ENCODE data around the gene PRKAG1.
A peak's percentile ranks its signal among the peaks of the same experiment; 100 is the strongest.

The PRKAG1 gene

DNA sequence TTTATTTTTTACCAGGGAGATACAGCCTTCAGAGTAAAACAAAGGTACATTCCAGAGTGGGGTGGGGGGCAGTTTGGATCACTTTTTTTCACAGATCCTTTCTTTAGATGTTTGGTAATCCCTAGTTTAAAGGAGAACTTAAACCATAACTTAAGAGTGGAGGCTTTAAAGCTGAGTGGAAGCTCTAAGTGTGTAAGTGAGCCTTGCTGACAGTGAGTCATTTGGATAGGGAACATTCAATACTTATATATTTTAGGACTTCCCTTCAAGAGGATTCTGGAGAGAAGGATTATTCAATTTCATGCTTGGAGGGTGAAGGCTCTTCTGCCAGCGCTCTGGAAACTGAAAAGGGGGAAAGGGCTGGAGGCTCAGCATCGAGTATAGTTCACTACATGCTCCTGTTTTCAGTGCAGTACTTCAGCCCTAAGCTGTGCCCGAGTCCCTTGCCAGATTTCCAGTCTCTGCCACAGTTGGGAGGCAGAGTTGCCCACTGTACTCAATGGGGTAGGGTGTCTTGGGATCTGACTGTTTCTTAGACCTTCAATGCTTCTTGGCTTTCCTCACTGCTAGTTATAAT is 8.4 kb downstream of the PRKAG1 start:
- no peak for DNase-seq (ENCODE audit: low read depth)

DNA sequence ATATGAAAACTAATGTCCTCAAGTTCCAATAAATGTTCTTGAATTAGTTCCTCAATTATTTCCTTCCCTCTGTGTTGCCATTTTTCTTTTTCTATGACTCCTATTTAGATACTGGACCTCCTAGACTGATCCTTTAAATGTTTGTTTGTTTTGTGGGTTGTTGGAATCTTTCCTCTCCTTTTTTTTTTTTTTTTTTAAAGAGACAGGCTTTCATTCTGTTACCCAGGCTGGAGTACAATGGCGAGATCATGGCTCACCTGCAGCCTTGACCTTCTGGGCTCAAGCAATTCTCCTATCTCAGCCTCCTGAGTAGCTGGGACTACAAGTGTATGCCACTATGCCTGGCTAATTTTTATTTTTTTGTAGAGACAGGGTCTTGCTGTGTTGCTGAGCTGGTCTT is 9.6 kb downstream of the PRKAG1 start:
- no peak for DNase-seq (ENCODE audit: low read depth)

DNA sequence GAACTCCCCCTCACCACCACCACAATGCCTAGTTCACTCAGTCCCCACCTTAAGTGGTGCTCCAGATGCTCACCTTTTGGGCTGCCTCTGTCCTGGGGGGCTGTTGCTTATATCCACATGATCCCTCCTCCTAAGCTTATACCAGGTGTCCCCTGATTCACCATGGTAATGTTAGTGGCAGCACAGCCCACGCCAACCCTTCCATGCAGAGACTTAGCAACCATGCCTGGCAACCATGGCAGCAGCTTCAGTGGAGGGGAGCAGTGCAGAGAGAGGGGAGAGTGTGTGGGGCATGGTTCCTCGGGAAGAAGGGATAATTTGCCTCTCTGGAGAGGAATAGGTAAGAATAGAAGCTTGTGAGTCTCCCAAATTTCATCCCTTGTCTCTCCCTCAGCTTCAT is 18.2 kb downstream of the PRKAG1 start:
- no peak for DNase-seq (ENCODE audit: low read depth)

- no peak for DNase-seq (ENCODE audit: low read depth)
Measured at GRCh38 chr12:48999371-49000131, 19.0 kb downstream of the PRKAG1 start, which contains the start of gene DDN. TSS of gene DDN (minus strand) at chr12:48999375. CDS start at chr12:48999287, 88 bp downstream.

DNA sequence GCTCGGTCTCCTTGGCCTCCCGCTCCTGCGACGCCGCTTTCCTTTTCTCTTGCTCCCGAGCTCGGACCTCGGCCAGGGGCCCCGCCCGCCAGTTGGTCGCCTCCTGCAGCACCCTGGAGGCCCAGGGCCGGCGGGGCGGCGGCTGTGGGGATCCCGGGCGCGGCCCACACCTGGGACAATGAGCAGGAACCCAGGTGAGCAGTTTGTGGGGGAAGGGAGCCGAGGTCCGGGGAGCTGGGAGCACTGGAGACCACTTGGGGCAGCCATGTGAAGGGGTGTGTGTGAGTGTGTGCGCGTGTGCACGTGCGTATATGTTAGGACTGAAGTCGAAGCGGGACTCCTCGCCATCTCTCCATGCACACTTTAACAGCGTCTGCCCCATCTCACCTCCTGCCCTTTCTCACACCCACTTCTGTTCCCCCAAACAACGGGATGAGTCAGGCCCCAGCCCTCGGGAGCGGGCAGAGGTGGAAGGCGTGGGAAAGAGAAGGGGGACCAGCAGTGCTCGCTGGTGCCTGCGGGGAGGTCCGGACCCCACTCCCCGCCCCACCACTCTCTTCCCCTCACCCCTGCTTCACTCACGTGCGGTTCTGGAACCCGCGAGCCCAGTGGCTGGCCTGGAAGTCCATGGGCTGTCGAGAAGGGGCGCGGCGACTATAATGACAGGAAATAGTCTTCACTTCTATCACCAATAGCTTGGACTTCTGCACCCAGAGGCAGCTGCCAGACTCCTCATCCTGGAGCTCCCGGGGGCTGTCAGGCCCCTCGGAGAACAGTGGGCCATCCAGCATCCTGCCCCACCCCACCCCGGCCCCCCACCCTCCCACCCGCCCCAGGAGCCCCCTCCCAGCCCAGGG is 19.9 kb downstream of the PRKAG1 start:
- no peak for DNase-seq (ENCODE audit: low read depth)

DNA sequence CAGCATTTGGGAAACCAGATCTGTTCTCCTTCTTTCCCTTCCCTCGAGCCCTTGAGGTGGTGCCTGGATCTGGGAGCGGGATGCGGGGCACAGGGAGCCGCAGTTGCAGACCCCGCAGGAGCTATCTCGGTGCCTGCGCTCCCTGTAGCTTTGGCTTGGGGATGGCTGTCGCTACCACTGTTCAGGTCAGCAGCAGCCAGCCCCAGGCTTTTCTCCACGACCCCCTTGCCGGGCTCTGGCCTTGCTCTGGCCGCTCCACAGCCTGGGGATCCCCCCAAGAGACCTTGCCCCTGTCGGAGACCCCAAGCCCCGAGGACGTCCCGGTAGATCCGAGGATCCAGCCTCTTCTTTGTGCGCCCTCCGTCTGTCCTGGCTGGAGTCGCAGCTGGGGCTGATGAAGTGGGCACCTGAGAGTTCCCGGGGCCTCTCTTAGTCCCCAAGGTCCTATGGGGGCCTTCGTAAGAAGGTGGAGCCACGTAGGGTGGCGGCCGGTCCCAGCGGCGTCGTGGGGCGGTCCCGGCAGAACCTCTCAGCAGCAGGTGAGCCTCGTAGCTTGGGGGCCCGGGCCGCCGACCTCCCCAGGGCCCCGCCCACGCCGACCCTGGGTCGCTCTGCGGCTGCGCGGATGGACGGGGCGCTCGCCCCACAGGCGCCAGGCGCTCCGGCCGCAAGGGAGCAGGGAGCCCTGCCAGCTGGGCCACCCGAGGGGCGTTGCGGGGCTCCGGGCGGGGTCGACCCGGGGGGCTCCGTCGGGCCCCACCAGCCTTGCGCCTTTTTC is 20.7 kb downstream of the PRKAG1 start:
- no peak for DNase-seq (ENCODE audit: low read depth)

DNA sequence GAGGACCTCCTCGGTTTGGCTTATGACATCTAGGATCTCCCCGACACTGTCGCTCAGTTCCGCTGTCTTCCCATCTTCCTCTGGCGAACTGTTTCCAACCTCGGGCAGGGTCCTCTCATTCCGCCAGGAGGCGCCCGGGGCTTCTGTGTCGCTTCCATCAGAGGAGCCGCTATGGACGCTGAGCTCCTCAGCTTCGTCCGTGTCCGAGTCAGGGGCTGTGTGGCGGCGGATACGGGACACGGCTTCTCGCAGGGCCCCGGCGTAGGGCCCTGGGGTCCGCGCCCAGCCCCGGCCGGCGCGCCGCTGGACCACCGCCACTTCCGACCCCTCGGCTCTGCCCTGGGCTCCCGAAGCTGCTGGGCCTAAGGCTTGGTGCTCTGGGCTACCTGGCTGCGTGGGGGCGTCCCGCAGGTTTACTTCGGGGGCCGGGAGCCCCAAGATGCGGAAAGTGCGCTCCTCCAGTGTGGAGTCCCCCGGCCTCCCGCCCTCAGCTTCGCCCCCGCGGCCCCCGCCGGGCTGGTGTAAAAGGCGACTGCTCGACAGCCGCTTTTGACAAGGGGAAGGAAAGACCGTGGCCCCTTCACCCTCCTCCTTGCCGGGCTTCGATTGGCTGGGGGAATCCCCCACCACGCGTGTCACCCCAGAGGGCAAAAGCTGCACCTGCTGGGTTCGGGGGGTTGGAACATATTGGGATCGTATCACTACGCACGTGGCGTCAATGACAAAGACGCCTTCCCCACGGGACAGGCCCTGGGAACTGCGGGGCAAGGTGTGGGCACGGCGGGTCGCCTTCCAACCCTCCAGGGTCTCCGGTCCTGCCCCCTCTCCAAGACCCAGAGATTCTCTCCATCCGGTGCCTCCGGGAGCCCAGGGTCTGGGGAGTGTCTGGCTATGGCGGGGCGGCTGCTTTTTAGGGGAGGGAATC is 21.5 kb downstream of the PRKAG1 start:
- DNase-seq (ENCODE audit: low read depth), result peak; percentile 48

DNA sequence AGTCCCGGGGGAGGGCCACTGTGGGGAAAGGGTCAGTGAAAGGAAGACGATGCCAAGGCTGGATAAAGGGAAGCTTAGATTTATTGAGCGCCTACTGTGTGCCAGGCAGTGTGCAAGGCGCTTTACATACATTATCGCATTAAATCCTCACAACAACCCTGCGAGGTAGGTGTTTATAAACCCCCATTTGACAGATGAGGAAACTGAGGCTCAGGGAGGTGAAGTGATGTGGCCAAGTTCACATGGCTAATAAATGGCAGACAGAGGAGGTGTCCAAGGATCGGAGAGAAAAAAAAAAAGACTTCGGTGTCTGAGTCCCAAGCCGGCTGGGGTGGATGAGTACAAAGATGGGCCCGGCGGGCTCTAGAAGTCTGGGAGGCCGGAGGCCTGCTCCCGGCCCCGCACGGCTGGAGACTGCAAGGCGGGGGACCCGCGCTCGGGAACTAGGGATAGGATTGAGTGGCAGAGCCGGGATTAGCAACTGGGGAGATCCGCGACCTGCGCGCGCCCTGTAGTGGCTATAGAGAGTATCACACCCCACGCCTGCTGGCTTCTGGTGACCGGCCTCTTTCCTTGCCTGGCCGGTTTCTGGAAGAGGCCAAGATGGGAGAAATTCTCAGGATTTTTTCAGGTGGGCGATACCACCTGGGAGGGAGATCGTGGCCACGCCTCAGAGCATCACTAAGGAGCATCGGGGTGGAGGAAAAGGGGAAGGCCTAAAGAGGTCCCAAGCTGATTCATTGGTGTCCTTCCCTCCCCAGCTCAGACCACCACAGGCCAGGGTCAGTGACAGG is 23.3 kb downstream of the PRKAG1 start:
- DNase-seq (ENCODE audit: low read depth), result no peak

DNA sequence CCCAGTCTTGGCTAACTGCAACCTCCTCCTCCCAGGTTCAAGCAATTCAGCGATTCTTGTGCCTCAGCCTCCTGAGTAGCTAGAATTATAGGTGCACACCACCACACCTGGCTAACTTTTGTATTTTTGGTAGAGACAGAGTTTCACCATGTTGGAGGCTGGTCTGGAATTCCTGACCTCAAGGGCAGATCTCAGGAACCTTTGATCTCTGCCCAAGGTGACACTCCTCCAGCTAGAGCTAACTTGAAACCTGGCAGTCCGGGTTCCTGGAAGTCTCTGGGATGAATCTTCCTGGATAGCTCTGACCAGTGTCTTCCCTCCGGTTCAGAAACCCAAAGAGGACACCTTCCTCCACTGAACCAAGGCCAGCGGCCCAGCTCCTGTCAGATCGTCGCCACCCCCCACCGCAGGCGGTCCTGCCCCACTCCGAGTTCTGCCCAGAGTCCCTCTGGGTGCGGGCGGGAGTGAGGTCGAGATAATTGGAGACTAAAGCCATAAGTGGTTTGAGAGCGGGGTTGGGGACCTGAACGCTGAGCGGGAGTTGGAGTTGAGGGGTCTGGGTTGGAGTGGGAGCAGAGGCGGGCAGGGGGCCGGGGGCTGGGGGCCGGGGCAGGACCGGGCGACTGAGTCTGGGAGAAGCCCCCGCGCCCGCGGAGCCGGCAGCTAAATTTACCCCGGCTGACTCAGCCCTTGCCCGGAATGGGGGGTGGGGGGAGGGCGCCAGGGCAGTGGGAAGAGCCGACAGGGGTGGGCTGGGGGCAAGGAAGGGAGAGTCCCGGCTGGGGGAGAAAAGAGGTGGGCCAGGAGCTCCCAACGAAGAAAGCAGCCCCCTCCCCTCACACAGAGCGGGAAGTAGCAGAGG is 24.1 kb downstream of the PRKAG1 start:
- no peak for DNase-seq (ENCODE audit: low read depth)

GRCh38 chr12:48993787-48994186 is 24.8 kb downstream of the PRKAG1 start:
- no peak for DNase-seq (ENCODE audit: low read depth)

- no peak for DNase-seq (ENCODE audit: low read depth)
Measured at GRCh38 chr12:48991247-48992050, 27.1 kb downstream of the PRKAG1 start.

- DNase-seq (ENCODE audit: low read depth), result no peak
Measured at GRCh38 chr12:48990552-48990951, 28.0 kb downstream of the PRKAG1 start.

DNA sequence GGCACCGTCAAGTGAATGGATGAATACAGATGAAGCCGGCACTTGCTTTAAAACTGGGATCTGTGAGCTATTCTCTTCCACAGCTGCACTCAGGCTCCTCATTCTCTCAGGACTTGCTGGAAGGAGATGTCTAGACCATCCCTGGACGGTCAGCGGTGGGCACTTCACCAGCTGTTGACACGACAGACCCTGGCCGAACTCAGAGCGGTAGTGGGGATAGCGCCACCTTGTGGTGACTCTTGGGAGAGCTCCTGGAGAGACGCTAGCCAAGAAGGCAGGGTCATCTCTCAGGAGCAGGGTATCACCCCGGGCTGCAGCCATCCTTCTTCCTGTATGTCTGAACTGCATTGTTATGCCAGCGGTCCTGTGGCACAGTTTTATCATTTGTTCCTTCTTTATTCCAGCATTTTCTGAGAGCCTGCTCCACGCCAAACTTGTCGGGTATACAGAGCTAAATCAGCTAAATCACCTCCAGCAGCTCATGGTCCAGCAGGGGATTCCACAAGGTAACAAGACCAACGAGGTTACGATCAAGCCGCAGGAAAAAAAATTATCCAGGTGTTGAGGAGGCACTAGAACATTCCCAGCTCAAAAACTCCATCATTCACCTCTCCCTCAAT is 30.4 kb downstream of the PRKAG1 start:
- DNase-seq (ENCODE audit: low read depth), result no peak

GRCh38 chr12:48986720-48987291 is 31.8 kb downstream of the PRKAG1 start:
- DNase-seq (ENCODE audit: low read depth), result no peak

DNA sequence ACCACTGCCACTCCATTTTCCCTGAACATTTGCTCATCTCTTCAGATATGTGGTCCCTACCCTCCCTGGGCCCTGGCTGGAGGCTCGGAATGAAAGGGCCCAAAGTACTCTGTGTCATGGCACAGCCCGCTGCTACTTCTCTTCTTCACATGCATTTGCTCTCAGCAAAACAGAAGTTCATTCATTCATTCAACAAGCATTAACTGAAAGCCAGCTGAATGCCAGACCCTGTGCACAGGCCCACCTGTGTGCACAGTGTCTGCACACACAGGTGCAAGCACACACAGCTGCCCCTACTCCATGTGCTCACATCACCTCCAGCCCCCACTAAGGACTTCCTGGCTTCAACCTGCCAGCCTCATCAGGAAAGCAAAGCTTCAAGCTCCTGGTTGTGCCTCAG is 32.7 kb downstream of the PRKAG1 start:
- DNase-seq (ENCODE audit: low read depth), result no peak

DNA sequence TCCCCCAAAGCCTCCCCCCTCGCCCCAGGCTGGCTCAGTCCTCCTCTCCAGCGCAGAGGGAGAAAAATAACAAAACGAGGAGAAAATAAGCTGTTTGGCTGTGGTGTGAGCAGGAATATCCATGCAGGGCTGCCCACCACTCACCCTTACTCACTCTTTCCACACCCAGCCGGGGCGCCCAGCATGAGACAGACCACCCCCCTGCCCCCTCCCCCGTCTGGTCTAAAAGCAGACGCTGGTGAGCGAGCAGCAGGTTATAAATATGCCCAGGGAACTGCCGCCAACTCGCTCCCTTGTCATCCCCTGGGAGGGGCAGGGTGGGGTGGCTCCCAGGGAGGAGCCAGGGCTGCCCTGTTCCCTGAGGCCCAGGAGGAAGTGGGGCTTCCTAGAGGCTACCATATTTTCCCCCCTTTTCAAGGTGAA is 33.1 kb downstream of the PRKAG1 start:
- no peak for DNase-seq (ENCODE audit: low read depth)

- no peak for DNase-seq (ENCODE audit: low read depth)
Measured at GRCh38 chr12:48982397-48983080, 36.0 kb downstream of the PRKAG1 start.

Data from stimulated activated CD4-positive, alpha-beta T cell treated with anti-CD3 and anti-CD28 coated beads, Interleukin-2, amount 100 ng/mL, for 4 hours (primary cell).